ENCODE results near the gene KIAA1671. TPM values are rescaled to one million over a fixed set of nuclear protein-coding genes. Genes with fewer than 3 reads are reported as not detected.

The KIAA1671 gene
- total and polyA plus RNA-seq, 9 of the 15 experiments (the other 6 are each of a cell fraction or from before 2014, with no cell fraction given): under 0.01 to 0.11 (median 0.02) TPM; not detected in 5

- DNase-seq (ENCODE audit: extremely low read depth in 1 of 4, low spot score in 3 of 4) (no peak), ATAC-seq (no peak), FAIRE-seq (no peak)
- intact Hi-C loops (cut with micrococcal nuclease): no loop called here
- Histone ChIP-seq H3K4me2 (ENCODE audit: insufficient read depth, low read length) (no peak overlapping the region), H3K4me1 (replicated peaks in 1 of 2; ENCODE audit: control insufficient read depth in 2 of 2, insufficient read depth in 2 of 2, low read length in 2 of 2) (no peaks in the 10 kb centered on the region; a peak in 1 of 5 replicates), H3K27ac (ENCODE audit: extremely low read depth, low read depth, low read length) (no peak overlapping the region), H3K27me3 (ENCODE audit: control insufficient read depth in 2 of 2, insufficient read depth in 2 of 2, low read length in 2 of 2) (peaks cover 5 to 28% of the 10 kb centered on the region in 2 experiments; a peak in 3 of 5 replicates), H3K4me3 (no peak overlapping the region), H3K9ac (ENCODE audit: insufficient read depth in 1 of 2, low read depth in 2 of 2, low read length in 2 of 2) (no peak overlapping the region), H4K20me1 (replicated peaks; ENCODE audit: control insufficient read depth, insufficient read depth, low read length) (no peaks in the 10 kb centered on the region), H3K79me2 (ENCODE audit: control insufficient read depth, insufficient read depth, low read length) (no peaks in the 10 kb centered on the region), H3K36me3 (ENCODE audit: control insufficient read depth, insufficient read depth, low read length) (no peaks in the 10 kb centered on the region), H3K9me1 (ENCODE audit: control insufficient read depth, insufficient read depth, low read length) (no peaks in the 10 kb centered on the region), H2AFZ (ENCODE audit: low read depth, low read length) (no peak overlapping the region), H3K9me3 (replicated peaks; ENCODE audit: control insufficient read depth, insufficient read depth, low read depth, low read length) (no peaks in the 10 kb centered on the region)
- CTCF ChIA-PET (ENCODE audit: low intra/inter-chr PET ratio): no interaction called here
- no TSS peak for BruUV-seq (replicated peaks)
- TF ChIP-seq TRIM24 (IDR thresholded peaks at IDR 0.05) (no peak), MITF (IDR thresholded peaks at IDR 0.05) (no peak), HOXB6 (CRISPR knock-in tag; IDR thresholded peaks at IDR 0.05; ENCODE audit: borderline replicate concordance) (no peak), TAF15 (IDR thresholded peaks at IDR 0.05; ENCODE audit: low read depth, low read length) (no peak), E2F8 (IDR thresholded peaks at IDR 0.05; ENCODE audit: low read depth, partially characterized antibody) (no peak), PCBP1 (IDR thresholded peaks at IDR 0.05; ENCODE audit: low read depth, low read length, poor library complexity, severe bottlenecking) (no peak), ZNF354B (CRISPR knock-in tag; IDR thresholded peaks at IDR 0.05) (no peak), ZC3H8 (IDR thresholded peaks at IDR 0.05) (no peak), RHOXF2B (CRISPR knock-in tag; conservative IDR thresholded peaks at IDR 0.05) (no peak), ZKSCAN3 (CRISPR knock-in tag; IDR thresholded peaks at IDR 0.05) (no peak), BACH1 (tag; IDR thresholded peaks at IDR 0.05) (no peak), TCF3 (CRISPR knock-in tag; IDR thresholded peaks at IDR 0.05) (no peak), TGIF2 (CRISPR knock-in tag; IDR thresholded peaks at IDR 0.05) (no peak), CXXC5 (CRISPR knock-in tag; IDR thresholded peaks at IDR 0.05) (no peak)
- in situ Hi-C loops (cut with MboI): no loop called here
- POLR2A ChIA-PET: no interaction called here
- WGBS (ENCODE audit: insufficient coverage, low coverage, missing lambda C conversion rate): 0% methylated on average over 4 of the region's 4 CpGs
These were observed 34.3 kb downstream of the KIAA1671 start for GRCh38 chr22:24986816-24987215.
